Keratinocyte (primary cell): ENCODE data around the gene KLK15. TPM values are rescaled to one million over a fixed set of nuclear protein-coding genes. Genes with fewer than 3 reads are reported as not detected.

ENCODE experiments used
- DNase-seq: peaks from one replicate; pipeline ENCODE4 v3.0.0-alpha.2; 2011; ENCODE audit warnings: low read depth, missing footprints, low spot score
- FAIRE-seq: peaks from 2 replicates; lab custom pipeline; 2011; peaks lifted over from hg19 to GRCh38; lab: Jason Lieb, UNC
- H2AFZ ChIP-seq: 2 replicates; pipeline ENCODE4 v1.6.0; 2012; ENCODE audit warnings: low read length, control low read depth, inconsistent platforms; ENCODE audit not compliant: control insufficient read depth
- H3K27ac ChIP-seq: 2 replicates; pipeline ENCODE4 v1.5.1; 2011; ENCODE audit warnings: low read length; ENCODE audit not compliant: control insufficient read depth, insufficient read depth
- H3K27me3 ChIP-seq: 3 replicates; pipeline ENCODE4 v1.6.0; 2011; ENCODE audit warnings: low read length; ENCODE audit not compliant: control insufficient read depth, insufficient read depth; ENCODE audit errors: extremely low read depth
- H3K36me3 ChIP-seq, 2 experiments: 2 replicates in 1 of 2; 3 replicates in 1 of 2; pipeline ENCODE4 v1.5.1; 2011; ENCODE audit warnings: low read length in 2 of 2, mild to moderate bottlenecking in 1 of 2; ENCODE audit not compliant: control insufficient read depth in 2 of 2, insufficient read depth in 2 of 2; ENCODE audit errors: extremely low read depth in 1 of 2
- H3K4me1 ChIP-seq: 3 replicates; pipeline ENCODE4 v1.5.1; 2011; ENCODE audit warnings: low read length; ENCODE audit not compliant: control insufficient read depth, insufficient read depth; ENCODE audit errors: extremely low read depth
- H3K4me2 ChIP-seq: 3 replicates; pipeline ENCODE4 v1.6.0; 2011; ENCODE audit warnings: low read depth, low read length; ENCODE audit not compliant: control insufficient read depth, insufficient read depth; ENCODE audit errors: extremely low read depth
- H3K4me3 ChIP-seq, 3 experiments: fragments of 200-600 bp in 1 of 3; sonication (generic) in 1 of 3; 2 replicates in 2 of 3; 3 replicates in 1 of 3; pipeline ENCODE4 v1.5.1; 2011 to 2016; ENCODE audit warnings: low read length in 3 of 3, mild to moderate bottlenecking in 3 of 3, control low read depth in 2 of 3, inconsistent platforms in 1 of 3, low read depth in 1 of 3, mixed read lengths in 1 of 3, mixed run types in 1 of 3, moderate library complexity in 1 of 3; ENCODE audit not compliant: control insufficient read depth in 2 of 3, insufficient read depth in 2 of 3; ENCODE audit errors: extremely low read depth in 1 of 3
- H3K79me2 ChIP-seq: 2 replicates; pipeline ENCODE4 v1.6.0; 2012; ENCODE audit warnings: low read length; ENCODE audit not compliant: control insufficient read depth, insufficient read depth
- H3K9ac ChIP-seq: 3 replicates; pipeline ENCODE4 v1.6.0; 2011; ENCODE audit warnings: low read length; ENCODE audit not compliant: control insufficient read depth, insufficient read depth; ENCODE audit errors: extremely low read depth
- H3K9me1 ChIP-seq: 3 replicates; pipeline ENCODE4 v1.6.0; 2011; ENCODE audit warnings: low read length; ENCODE audit not compliant: control insufficient read depth, insufficient read depth; ENCODE audit errors: extremely low read depth
- H3K9me3 ChIP-seq: 2 replicates; pipeline ENCODE4 v1.5.1; 2012; ENCODE audit warnings: low read depth, low read length; ENCODE audit not compliant: control insufficient read depth
- H4K20me1 ChIP-seq: 3 replicates; pipeline ENCODE4 v1.6.0; 2011; ENCODE audit warnings: low read length; ENCODE audit not compliant: control insufficient read depth, insufficient read depth; ENCODE audit errors: extremely low read depth
- EZH2 ChIP-seq: IDR thresholded peaks from one replicate; pipeline ENCODE4 v1.6.1; 2012; ENCODE audit warnings: inconsistent platforms, mild to moderate bottlenecking, low read length, moderate library complexity
- dilution Hi-C: fragments of 300-500 bp; cut with MboI; formaldehyde crosslinking; loops from one replicate; pipeline ENCODE4 v1.7.0; 2020; ENCODE audit warnings: low sequenced_read_pairs; ENCODE audit not compliant: extremely low pct_ligation_motif_present
- polyA plus RNA-seq, 5 experiments: library from polyadenylated mRNA; depleted of rRNA in 3 of 5; stranded (reverse) in 3 of 5; stranded (forward) in 1 of 5; unstranded in 1 of 5; fragments of >200 nt; gene quantifications; 1 replicate in 1 of 5; 2 replicates in 3 of 5; 3 replicates in 1 of 5; pipeline versions ENCODE4 v1.2.1 to v1.2.3, GENCODE V29; 2011 to 2012; ENCODE audit warnings: missing spikeins in 2 of 5, low read depth in 1 of 5, low replicate concordance in 1 of 5
- TF ChIP-seq, protein P1 (sequence below), 3 experiments: IDR thresholded peaks in 1 of 3; conservative IDR thresholded peaks in 1 of 3; optimal IDR thresholded peaks in 1 of 3; 2 replicates in 2 of 3; 3 replicates in 1 of 3; pipeline versions ENCODE3 to v1.5.1; 2011; ENCODE audit warnings: low read length in 3 of 3, mild to moderate bottlenecking in 3 of 3, moderate library complexity in 2 of 3, control low read depth in 1 of 3, inconsistent platforms in 1 of 3; ENCODE audit not compliant: insufficient read depth in 2 of 3; ENCODE audit errors: extremely low read depth in 1 of 3

Gene KLK15
- polyA plus RNA-seq, 1 donor (not counting 4 experiments of a cell fraction or from before 2014, with no cell fraction given), result not detected

DNA sequence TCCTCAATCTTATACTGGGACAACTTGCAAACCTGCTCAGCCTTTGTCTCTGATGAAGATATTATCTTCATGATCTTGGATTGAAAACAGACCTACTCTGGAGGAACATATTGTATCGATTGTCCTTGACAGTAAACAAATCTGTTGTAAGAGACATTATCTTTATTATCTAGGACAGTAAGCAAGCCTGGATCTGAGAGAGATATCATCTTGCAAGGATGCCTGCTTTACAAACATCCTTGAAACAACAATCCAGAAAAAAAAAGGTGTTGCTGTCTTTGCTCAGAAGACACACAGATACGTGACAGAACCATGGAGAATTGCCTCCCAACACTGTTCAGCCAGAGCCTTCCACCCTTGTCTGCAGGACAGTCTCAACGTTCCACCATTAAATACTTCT lies 17.4 kb upstream of the KLK15 start:
- H3K4me2 ChIP-seq, result no peak overlapping the region
- no peaks in the 10 kb centered on the region for H3K79me2 ChIP-seq
- DNase-seq (no peak), FAIRE-seq (no peak)
- H3K9me1 ChIP-seq, result no peaks in the 10 kb centered on the region
- H3K36me3 ChIP-seq, result no peaks in the 10 kb centered on the region
- no peak overlapping the region for H3K9ac ChIP-seq
- H2AFZ ChIP-seq, result no peak overlapping the region
- dilution Hi-C loops, result no loop called here
- no peak for TF ChIP-seq EZH2
- TF ChIP-seq, protein P1, sequence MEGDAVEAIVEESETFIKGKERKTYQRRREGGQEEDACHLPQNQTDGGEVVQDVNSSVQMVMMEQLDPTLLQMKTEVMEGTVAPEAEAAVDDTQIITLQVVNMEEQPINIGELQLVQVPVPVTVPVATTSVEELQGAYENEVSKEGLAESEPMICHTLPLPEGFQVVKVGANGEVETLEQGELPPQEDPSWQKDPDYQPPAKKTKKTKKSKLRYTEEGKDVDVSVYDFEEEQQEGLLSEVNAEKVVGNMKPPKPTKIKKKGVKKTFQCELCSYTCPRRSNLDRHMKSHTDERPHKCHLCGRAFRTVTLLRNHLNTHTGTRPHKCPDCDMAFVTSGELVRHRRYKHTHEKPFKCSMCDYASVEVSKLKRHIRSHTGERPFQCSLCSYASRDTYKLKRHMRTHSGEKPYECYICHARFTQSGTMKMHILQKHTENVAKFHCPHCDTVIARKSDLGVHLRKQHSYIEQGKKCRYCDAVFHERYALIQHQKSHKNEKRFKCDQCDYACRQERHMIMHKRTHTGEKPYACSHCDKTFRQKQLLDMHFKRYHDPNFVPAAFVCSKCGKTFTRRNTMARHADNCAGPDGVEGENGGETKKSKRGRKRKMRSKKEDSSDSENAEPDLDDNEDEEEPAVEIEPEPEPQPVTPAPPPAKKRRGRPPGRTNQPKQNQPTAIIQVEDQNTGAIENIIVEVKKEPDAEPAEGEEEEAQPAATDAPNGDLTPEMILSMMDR (optimal IDR thresholded peaks at IDR 0.05 in 1 of 3, IDR thresholded peaks at IDR 0.05 in 1 of 3, conservative IDR thresholded peaks at IDR 0.05 in 1 of 3; ENCODE audit: extremely low read depth in 1 of 3, insufficient read depth in 2 of 3, low read length in 3 of 3), result no peak
- H3K27ac ChIP-seq, result no peak overlapping the region
- no peak overlapping the region for H3K4me3 ChIP-seq
- H3K9me3 ChIP-seq, result no peaks in the 10 kb centered on the region
- H3K27me3 ChIP-seq, result peaks cover 13% of the 10 kb centered on the region
- H4K20me1 ChIP-seq, result no peaks in the 10 kb centered on the region
- no peaks in the 10 kb centered on the region for H3K4me1 ChIP-seq

GRCh38 chr19:50844296-50844935 lies 11.0 kb upstream of the KLK15 start:
- Histone ChIP-seq H3K79me2 (no peaks in the 10 kb centered on the region), H2AFZ (no peak overlapping the region), H3K4me3 (no peak overlapping the region), H3K4me1 (no peaks in the 10 kb centered on the region), H3K9ac (no peak overlapping the region), H4K20me1 (no peaks in the 10 kb centered on the region), H3K4me2 (no peak overlapping the region), H3K27ac (no peak overlapping the region), H3K9me3 (no peaks in the 10 kb centered on the region), H3K36me3 (no peaks in the 10 kb centered on the region), H3K27me3 (peaks cover 9% of the 10 kb centered on the region), H3K9me1 (no peaks in the 10 kb centered on the region)
- DNase-seq, result no peak
- dilution Hi-C loops, result no loop called here
- no peak for TF ChIP-seq EZH2
- TF ChIP-seq, protein P1 (optimal IDR thresholded peaks at IDR 0.05 in 1 of 3, IDR thresholded peaks at IDR 0.05 in 1 of 3, conservative IDR thresholded peaks at IDR 0.05 in 1 of 3; ENCODE audit: extremely low read depth in 1 of 3, insufficient read depth in 2 of 3, low read length in 3 of 3), result no peak
- FAIRE-seq, result no peak
